Measurements from ENCODE around the gene RUNX2.

Gene RUNX2

DNA sequence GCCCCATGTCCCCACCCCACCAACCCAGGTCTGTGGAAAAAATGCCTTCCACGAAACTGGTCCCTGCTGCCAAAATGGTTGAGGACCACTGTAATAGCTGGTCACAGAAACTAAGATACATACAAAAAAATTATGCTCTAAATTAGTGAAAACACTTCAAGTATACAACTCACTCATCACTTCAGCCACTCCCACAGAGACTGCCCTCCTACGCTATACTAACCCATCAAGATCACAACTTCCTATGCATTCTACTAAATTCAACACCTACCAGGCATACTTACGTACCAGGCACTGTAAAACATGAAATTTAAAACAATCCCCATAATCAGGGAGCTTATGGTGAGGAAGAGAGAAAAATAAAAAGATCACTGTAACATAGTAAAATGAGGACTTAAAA lies 22.9 kb downstream of the RUNX2 start:
- DNase-seq (ENCODE audit: low read depth in 2 of 2): no peak

DNA sequence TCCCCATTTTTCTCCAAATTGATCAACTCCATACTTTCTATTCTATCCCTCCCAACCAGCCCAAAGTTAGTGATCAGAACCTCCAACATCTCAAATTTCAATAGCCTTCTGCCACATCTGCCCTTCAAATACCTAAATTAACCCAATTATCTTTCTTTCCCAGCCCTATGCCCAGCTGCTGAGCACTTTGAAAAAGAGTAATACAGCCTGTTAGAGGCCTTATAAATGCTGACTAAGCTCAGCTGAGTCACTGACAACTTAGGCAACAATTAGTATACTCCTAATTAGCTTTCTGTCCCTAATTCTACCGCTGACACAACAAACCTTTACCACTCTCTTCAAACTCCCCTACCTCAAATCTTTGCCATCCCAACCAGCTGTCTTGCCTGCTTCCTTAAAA lies 23.5 kb downstream of the RUNX2 start:
- DNase-seq (ENCODE audit: low read depth in 2 of 2): no peak

DNA sequence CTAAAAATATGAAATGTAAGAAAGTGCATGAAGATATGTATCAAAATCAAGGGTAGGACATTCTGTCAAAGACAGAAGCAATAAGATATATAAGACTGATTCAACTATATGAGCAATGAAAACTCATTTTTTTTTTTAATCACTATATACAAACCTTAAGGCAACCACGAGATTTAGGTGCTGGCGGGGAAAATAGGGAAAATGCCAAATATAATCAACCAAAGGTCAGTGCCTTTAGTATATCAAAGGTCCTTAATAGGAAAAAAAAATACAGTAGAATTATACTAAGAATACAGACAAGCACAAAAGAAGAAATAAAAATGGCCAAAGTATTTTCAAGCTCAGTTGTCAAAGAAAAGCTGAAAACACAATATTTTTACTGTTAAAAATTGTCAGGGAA lies 25.5 kb downstream of the RUNX2 start:
- DNase-seq (ENCODE audit: low read depth in 2 of 2): no peak

DNA sequence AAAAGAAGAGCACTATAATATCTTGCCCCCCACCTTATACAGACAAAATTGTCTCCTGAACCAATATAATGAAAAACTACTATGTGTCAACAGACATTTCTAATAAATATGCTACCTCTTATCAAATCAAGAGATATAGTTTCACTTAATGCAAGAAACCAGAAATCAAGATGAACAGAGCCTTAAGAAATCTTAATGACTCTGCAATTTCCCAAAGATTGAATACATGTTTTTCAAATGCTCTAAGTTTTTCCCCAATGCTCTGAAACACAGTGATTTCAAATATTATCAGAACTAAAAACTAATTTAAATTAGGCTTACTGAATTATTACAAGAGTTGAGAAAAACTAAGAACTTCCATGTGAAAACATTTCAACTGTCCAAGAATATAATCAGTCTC lies 36.3 kb downstream of the RUNX2 start:
- no peak for DNase-seq (ENCODE audit: low read depth in 2 of 2)

DNA sequence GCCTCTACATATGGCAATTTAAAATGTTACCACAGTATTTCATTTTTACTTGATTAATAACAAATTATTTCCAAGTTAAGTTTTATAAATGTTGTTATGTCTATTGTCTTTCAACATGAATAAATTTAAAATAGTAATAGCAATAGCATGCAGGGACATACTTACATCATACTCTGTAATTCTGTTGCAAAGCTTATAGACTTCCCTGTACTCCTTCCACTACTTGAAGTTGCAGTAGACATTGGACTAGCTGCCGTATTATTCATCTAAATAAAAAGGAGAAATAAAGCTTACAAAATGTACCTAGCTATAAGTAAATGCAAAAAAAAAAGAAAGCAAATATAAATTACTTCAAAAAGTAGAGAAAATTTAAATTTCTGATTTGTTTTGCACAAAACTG lies 36.9 kb downstream of the RUNX2 start:
- no peak for DNase-seq (ENCODE audit: low read depth in 2 of 2)

DNA sequence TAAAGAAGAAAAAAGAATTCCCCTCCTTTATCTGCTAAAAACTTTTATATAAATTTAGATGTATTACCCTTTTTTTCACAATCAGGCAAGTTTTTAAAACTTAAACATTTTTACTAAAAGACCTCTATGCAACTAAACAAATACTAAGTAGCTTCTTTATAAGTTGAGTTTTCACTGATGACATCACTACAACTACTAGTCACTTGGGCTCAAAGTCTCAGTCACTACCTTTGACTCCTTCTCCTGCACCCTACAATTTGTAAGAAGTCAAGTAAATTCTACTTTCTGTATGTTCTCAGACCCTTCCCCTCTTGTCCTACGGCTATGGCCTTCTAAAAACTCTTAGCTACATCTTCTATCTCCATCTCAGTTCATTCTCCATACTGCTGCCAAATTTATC lies 38.4 kb downstream of the RUNX2 start:
- no peak for DNase-seq (ENCODE audit: low read depth in 2 of 2)

DNA sequence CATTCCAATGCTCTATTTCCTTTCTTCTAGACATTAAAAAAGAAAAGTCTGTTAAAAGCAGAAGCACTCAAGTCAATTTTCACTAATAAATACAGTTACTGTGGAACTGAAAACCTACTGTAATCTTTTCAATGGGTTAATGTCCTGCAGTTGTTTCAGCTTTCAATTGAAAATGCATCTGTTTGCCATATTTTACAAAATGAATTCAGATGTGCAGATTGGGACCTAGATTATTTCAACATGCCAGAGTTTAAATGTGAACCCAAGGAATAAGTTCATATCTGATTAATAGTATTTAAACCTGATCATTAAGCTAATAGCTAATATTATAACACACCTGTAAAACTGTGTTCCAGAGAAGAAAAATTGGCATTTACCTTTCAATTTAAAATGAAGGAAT lies 39.9 kb downstream of the RUNX2 start:
- no peak for DNase-seq (ENCODE audit: low read depth in 2 of 2)

DNA sequence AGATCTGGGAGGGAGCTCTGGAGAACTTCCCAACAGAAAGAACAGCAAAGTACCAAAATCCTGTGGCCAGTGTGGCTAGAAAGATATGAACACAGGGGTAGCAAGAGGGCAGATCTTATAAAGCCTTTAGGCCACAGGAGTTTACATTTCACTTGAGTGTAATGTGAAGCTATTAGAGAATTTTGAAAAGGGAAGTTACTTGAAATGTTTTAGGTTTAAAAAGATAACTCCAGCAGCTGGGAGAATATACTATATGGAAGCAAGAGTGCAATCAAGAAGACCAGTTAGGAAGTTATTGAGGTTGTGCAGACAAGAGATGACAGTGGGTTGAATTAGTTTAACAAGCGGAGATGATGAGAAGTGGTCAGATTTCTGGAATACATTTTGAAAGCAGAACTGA lies 41.7 kb downstream of the RUNX2 start:
- no peak for DNase-seq (ENCODE audit: low read depth in 2 of 2)

DNA sequence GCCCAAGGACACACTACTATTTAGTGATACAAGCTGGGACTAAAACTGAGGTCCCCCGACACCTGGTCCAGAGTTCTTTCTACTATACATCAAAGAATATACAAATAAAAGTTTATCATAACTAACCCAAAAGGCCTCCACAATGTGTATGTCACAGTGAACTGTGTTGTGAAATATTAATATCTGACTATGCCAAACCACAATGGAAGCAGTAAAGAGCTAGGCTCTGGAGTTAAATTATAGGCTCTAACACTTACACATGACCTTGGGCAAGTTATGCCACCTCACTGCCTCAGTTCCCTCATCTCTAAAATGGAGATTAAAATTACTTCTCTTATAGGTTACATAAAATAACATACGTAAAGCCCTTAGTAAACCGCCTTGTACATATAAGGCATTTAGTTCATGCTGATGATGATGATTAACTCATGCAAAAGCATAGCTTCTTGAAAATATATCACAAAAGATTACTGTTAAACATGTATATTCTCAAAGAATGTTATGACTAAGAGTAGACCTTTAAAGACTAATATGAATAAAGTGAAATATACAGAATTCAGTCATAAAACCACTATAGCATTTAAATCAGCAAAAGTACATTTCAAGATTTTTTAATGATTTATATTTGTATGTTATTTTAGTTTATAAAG lies 43.9 kb downstream of the RUNX2 start:
- no peak for DNase-seq (ENCODE audit: low read depth in 2 of 2)

DNA sequence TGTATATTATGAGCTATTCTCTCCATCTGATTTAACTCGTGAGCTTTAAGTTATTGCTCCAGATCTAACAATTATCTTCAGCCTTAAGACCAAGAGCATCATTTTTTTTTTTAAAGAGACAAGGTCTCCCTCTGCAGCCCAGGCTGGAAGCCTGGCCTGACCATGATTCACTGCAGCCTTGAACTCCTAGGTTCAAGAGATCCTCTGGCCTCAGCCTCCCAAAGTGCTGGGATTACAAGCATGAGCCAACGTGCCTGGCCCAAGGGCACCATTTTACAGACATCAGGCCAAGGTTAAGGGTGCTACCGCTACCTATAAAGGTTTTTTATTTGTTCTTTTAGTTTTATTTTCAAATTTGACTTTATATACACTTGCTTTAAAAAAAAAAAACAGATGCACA lies 47.3 kb downstream of the RUNX2 start:
- no peak for DNase-seq (ENCODE audit: low read depth in 2 of 2)

DNA sequence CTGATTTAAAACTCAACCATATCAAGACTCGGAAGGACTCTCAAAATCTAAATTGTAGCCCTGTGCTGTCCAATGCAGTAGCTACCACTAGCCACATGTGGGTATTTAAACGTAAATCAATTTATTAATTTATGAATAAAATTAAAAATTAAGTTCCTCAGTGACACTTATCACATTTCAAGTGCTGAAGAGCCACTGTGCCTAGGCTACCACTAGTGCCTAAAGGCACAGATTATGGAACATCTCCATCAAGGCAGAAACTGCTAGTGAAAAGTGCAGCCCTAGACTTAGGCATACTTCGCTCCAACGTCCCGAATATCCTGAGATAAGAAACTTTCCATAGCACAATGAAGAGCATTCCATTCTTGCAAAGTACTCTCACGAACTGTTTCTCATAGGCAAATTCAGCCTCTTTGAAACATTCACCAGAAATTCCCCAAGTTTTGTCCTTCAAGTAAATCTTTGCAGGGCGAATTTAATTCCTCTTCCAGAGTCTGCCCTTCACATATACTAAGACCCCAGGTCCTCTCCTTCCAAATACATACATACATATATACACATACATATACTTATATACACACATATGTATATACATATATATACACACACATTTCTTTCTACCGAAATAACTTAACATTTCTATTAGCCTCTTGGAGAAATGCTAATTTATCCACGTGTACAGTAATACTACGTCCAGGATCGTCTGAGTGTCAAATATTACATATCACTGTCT lies 48.3 kb downstream of the RUNX2 start:
- no peak for DNase-seq (ENCODE audit: low read depth in 2 of 2)

DNA sequence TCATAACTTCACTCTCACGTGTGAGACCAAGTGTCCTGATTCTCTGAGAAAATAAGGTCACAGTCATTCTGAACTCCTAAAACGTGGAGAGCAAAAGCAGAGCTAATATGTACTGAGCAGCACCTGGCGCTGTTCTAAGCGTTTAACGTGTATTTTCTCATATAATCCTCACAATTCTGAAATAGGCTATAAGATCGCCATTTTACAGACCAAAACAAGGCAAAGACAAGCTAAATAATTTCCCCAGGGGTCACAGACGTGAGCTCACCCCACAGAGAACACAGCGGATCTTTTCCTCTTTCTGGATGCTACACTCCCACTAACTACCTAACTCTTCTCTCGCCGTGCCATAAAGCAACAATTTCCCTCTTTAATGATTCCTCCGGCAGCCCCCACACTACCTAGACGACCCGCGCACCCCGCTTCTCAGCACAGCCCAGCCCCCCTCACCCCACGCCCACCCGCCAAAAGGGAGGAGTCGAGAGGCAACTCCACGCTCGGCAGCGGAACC lies 49.0 kb downstream of the RUNX2 start:
- peak in 1 of 2 donors; percentile 79 for DNase-seq (ENCODE audit: low read depth in 2 of 2)

DNA sequence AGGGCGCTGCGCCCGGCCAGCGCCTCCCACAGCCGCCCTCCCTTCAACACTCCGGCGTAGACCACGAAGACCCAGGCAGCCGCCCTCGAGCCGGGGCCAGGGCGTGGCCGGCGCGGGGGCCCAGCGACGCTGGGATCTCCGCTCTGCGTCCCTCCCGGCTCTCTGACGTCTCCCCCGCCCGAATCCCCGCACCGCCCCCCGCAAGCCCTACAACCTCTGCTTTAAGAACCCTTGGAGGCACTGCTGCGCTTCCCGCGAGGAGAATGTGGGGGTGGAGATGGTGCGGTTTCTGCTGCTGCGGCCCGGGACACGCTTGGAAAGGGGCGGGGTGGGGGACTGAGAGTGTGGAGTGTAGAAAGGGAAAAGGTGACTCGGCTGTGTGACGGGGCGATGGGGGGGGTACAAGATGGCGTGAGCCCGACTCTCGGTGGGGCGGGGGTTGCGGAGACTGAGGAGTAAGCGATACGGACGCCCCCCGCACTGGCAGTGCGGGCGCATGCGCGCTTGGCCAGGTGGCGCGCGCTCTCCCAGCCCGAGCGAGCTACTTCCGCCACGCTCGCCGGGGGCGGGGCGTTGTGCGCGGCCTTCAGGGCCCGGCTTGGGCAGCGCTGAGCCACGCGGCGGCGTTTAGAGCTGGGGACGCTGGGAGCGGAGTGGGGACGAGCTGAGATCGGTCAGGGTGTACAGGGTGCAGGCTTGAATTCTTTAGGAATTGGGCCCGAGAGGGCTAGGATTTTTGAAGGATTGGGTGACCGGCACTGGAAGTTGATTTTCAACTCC lies 49.6 kb downstream of the RUNX2 start, which contains the start of gene SUPT3H:
Gene SUPT3H, minus strand, starts transcription at position 381 of the 780 bp plus-strand sequence.
- peak; percentile 92 to 93 for DNase-seq (ENCODE audit: low read depth in 2 of 2)

DNA sequence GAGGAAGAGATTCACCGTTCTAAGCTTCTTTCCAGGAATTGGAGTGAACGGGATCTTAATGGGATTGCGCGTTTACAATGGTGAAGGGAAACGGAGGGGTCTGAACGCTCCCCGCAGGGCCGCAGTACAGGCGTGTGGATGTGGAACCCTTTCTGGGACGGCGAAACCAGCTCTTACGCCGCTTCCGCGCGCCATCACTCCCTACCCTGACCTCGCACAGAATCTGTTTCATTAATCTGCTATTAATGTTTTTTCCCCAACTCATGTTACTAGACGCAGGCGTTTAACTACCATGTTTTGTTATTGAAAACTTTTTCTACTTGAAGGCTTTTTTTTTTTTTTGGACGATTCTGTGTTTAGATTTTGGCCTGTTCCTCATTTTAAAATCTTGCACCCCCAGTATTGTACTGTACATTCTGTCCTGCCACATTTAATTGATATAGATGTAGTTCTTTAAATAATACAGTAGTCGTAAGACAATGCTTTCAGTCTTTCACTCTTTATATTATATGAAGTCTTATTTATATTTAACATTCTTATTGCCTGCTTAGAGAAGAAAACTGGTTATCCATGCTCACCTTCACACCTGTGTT lies 50.3 kb downstream of the RUNX2 start:
- peak in 1 of 2 donors; percentile 27 for DNase-seq (ENCODE audit: low read depth in 2 of 2)

DNA sequence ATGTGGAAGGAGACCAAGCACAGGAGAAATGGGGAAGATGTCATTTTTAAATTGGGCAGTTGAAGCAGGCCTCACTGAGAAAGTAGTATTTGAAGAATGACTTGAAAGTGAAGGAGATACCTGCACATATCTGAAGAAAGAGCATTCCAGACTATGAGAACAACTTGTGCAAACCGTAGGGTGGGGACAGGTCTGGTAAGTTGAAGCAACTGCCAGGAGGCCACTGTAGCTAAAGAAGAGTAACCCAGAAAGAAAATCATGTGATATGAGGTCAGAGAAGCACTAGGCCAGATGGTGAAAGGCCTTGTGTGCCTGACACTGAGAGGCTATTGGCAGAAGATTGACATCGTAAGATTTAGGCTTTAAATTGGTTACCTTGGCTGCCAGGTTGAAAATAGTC lies 54.3 kb downstream of the RUNX2 start:
- DNase-seq (ENCODE audit: low read depth in 2 of 2): no peak

DNA sequence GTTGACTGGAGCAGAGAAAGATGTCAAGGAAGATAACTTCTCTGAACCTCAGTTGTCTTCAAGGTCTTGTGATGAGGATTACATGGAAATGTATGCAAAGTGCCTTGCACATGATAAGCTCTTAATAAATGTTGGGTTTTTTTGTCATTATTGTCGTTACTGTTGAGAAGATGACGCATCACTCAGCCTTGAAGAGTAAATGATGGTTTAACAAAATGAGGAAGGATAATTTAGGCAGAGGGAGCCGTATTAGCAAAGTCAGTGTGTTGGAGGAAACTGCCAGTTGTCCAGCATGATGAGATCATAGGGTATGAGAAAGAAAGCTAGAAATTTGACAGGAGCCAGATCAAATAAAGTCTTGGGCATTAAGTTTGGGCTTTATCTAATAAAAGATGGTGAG lies 58.4 kb downstream of the RUNX2 start:
- no peak for DNase-seq (ENCODE audit: low read depth in 2 of 2)

DNA sequence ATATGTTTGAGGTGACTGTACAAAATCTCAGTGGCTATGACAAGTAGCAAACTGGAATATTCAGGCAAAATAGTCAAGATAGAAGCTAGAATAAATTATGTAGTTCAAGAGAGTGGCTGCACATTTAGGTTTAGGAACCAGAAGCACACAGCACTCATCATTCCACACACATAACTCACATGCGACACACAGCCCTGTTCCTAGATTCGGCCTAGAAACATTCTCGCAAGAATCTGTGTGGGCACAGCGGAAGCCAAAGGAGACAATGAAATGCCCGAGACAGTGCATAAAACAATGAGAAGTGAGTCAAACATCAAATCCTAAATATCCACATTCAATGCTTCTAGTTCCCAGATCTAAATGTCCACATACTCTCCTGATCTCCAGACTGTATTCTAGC lies 59.1 kb downstream of the RUNX2 start:
- DNase-seq (ENCODE audit: low read depth in 2 of 2): no peak

DNA sequence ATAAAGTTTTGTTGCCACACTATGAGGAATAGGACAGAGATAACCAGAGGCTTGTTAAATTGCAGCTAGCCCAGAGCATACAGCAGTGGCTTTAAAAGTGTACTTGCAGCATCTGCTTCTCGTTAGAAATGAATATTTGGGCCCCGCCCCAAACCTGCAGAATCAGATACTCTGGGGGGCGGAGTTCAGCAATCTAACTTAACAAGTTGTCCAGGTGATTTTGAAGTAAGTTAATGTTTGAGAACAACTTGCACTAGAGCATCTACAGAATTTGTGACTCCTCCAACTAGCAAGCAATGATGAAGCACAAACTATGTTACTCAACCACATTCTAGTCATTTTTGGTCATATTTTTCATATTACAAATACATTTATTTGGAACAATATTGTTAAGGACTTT lies 60.2 kb downstream of the RUNX2 start:
- no peak for DNase-seq (ENCODE audit: low read depth in 2 of 2)

DNA sequence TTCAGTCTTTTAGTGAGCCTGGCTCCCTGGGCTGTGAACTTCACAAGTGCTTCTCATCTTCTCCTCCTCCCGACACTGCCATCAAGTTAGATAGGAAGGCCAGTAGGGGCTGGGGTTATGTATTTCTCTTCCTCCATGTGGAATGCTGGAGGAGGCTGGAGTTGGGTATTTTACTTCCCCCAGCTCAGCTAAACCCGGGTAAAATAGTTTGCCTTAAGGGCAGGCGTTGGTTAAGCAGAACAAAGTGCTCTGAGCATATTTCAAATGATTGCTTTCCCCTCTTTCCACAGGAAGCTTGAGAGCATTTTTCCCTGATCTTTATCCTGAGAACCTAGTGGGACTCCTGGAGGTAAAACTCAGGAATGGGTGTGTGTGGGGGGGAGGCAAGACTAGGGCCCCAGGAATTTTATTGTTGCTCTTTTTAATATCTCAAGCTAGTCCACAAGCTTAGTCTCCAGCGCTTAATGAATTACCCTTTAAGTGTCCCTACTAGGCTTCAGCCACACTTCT lies 66.5 kb downstream of the RUNX2 start:
- no peak for DNase-seq (ENCODE audit: low read depth in 2 of 2)

DNA sequence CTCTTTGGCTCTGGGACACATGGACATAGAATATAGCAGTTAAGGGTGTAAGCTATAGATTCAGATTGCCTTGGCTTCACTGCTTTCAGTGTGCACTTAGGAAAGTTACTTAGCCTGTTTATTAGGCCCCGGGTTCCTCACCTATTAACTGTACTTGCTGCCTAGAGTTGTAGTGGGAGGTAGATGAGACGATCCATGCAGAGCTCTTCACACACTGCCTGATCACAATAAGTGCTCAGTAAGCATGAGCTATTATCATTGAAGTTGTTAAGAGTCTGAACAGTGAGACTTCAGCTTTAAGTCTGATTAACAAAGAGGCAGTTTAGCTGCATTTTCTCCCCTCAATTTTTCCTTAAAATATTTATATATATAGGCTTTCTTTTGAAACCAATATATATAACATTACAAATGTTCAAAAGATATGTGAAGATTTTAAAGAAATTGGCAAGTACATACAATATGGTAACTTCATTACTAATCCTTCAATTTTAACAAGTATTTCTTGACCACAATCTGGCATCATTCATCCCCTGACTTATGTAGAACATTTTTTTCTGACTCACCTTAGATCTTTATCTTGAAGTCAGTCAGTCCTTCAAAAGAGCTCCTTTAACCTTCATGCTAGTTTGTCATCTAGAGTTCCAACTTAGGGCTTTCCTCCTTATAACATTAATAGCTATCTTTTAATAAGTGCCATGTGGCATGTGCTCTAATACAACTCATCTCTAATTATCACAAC lies 70.1 kb downstream of the RUNX2 start:
- no peak for DNase-seq (ENCODE audit: low read depth in 2 of 2)

DNA sequence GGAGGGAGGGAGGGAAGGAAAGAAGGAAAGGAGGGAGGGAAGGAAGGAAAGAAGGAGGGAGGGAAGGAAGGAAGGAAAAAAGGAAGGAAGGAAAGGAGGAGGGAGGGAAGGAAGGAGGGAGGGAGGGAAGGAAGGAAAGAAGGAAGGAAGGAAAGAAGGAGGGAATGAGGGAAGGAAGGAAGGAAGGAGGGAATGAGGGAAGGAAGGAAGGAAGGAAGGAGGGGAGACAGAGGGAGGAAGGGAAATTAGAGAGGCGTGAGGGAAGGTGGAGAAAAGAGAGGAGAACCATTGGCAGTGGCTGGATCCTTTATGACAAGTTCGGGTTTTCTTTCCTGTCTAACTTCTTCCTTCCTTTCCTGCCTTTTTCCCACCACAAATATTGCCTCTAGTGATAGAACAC lies 71.9 kb downstream of the RUNX2 start:
- DNase-seq (ENCODE audit: low read depth in 2 of 2): no peak
